ENCODE data around the gene TRMU. TPM values are rescaled to one million over a fixed set of nuclear protein-coding genes. Genes with fewer than 3 reads are reported as not detected.

TRMU gene
- total and polyA plus RNA-seq, 2 of the 8 experiments (the other 6 are each of a cell fraction or from before 2014, with no cell fraction given), result 43.4 to 70.6 TPM

- no peak for TF ChIP-seq RNF2 (IDR thresholded peaks at IDR 0.05; ENCODE audit: borderline replicate concordance, low read depth, low read length, missing control alignments, poor library complexity, severe bottlenecking)
- no peak for TF ChIP-seq RAD21 (IDR thresholded peaks at IDR 0.05 in 1 of 2, conservative IDR thresholded peaks at IDR 0.05 in 1 of 2; ENCODE audit: low read depth in 2 of 2, low read length in 2 of 2)
Observed at GRCh38 chr22:46330426-46330825, 5.1 kb upstream of the TRMU start (continued).
